Coronary artery (tissue), 2 donors: ENCODE measurements around the gene CIB4.

ENCODE experiments used
- DNase-seq: peaks from one replicate; pipeline ENCODE4 v3.0.0-alpha.2; 2017; ENCODE audit warnings: low spot score
- H3K27ac ChIP-seq, 2 donors: fragments of 200-600 bp; sonication (generic); one replicate each; pipeline ENCODE4 v1.5.1; 2016 to 2019
- H3K4me3 ChIP-seq: fragments of 200-600 bp; sonication (generic); 2 replicates; pipeline ENCODE4 v1.5.1; 2016; ENCODE audit warnings: mild to moderate bottlenecking, moderate library complexity
- CTCF ChIP-seq: fragments of 200-600 bp; sonication (generic); IDR thresholded peaks from one replicate; pipeline ENCODE4 v1.5.1; 2019; ENCODE audit warnings: antibody characterized with exemption

The CIB4 gene

DNA sequence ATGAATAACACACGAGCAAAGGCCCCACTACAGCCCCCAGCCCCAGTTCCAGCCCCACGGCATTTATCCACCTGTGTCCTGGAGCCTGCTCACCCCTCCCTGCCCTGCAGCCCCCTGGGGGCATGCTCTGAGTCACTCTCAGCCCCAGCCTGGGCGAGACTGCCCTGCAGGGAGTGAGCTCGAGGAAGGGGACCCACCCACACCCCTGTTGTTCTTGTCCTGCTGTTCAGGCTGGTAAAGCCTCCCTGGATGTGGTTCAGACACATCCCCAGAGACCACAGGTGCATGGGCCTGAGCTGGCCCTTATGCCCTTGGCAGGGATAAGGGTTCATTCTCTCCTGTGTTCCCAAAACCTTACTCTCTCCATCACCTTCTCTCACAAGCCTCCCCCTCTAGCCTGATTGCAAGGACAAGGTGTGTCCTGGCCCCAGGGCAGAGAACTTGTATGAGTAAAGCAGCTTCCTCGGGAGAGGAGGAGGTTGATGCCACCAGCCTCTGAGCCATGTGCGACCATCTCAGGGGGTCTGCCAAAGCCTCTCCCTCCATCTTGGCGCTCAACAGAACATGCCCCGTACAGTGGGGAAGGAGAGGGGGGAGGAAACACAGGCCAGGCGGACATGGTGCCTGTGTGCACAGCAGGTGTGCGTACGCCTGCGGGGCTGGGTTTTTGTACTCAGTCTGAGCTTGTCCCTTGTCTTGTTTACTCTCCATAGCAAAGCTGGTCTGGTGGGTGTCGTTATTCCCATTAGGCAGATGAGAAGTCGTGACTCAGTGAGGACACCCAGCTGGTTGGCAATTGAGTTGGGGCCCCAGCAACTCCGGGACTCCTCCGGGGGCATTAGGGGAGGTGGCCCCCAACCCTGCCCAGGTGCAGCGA lies 64.4 kb downstream of the CIB4 start:
- H3K27ac ChIP-seq = no peak overlapping the region
- DNase-seq = no peak
- no peak overlapping the region for H3K4me3 ChIP-seq
- TF ChIP-seq CTCF = no peak

- DNase-seq = no peak
- no peak for TF ChIP-seq CTCF
These were observed 65.2 kb downstream of the CIB4 start for GRCh38 chr2:26575836-26576564.

GRCh38 chr2:26574900-26575560 lies 66.1 kb downstream of the CIB4 start:
- Histone ChIP-seq H3K27ac (no peak overlapping the region), H3K4me3 (no peak overlapping the region)
- TF ChIP-seq CTCF = no peak
- DNase-seq = no peak

More at GRCh38 chr2:26575836-26576564, 65.2 kb downstream of the CIB4 start:
- no peak overlapping the region for H3K4me3 ChIP-seq
- no peak overlapping the region for H3K27ac ChIP-seq

- H3K27ac ChIP-seq = no peak overlapping the region
- TF ChIP-seq CTCF = no peak
- no peak for DNase-seq
- no peak overlapping the region for H3K4me3 ChIP-seq
These were observed 66.9 kb downstream of the CIB4 start for GRCh38 chr2:26574066-26574899.

GRCh38 chr2:26573241-26573925 lies 67.8 kb downstream of the CIB4 start:
- no peak for DNase-seq
- Histone ChIP-seq H3K4me3 (no peak overlapping the region), H3K27ac (no peak overlapping the region)
- TF ChIP-seq CTCF = no peak

DNA sequence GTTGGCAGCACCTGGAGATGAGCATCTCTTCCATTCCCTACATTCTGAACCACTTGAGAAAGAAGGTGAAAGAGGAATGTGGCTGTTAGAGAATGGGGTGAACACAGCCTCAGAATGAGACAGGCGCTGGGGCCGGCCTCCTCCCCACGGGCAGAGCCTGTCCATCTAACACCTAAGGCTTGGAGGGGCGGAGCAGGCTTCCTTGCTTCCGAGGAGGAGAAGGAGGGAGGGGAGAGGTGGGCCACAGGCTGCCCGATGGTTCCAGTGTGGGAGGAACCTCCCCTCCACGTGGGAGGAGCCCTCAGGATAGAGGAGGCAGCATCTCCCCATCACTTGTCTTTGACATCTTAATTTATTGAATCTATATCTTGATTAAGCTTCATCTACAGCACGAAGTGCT lies 68.6 kb downstream of the CIB4 start:
- H3K4me3 ChIP-seq = no peak overlapping the region
- no peak for TF ChIP-seq CTCF
- DNase-seq = no peak
- H3K27ac ChIP-seq = no peak overlapping the region
